AG09319 (cell line): ENCODE measurements around the gene RFC1.
"Not testable (repeated sequence)": the region's sequence is repeated elsewhere in the genome, so short reads cannot be mapped to it uniquely, and the experiment has no call there.

Source experiments
- DNase-seq: peaks from one replicate; pipeline ENCODE4 v3.0.0-alpha.2; 2010; ENCODE audit warnings: low read depth; ENCODE audit errors: extremely low read depth
- TF ChIP-seq, protein P1 (sequence below): IDR thresholded peaks from 2 replicates; pipeline ENCODE4 v1.5.1; 2011; ENCODE audit warnings: low read depth, mild to moderate bottlenecking, inconsistent platforms, low read length, moderate library complexity

The RFC1 gene

DNA sequence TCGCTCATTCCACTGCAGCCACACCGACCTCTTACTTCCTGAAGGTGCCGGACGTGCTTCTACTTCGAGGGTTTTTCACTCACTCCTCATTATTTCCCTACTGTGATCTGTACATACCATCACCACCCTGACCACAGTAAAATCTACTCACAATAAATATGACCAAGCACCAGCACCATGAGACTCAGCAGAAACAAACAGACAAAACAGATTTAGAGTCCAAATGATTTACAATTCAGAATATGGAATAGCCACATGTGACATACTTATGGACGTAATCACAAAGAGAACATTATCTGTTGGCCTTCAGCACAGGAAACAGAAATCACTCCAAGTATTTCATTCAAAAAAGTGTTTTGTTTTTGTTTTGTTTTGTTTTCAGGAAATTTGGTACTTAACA lies 24.4 kb upstream of the RFC1 start:
- TF ChIP-seq, protein P1, sequence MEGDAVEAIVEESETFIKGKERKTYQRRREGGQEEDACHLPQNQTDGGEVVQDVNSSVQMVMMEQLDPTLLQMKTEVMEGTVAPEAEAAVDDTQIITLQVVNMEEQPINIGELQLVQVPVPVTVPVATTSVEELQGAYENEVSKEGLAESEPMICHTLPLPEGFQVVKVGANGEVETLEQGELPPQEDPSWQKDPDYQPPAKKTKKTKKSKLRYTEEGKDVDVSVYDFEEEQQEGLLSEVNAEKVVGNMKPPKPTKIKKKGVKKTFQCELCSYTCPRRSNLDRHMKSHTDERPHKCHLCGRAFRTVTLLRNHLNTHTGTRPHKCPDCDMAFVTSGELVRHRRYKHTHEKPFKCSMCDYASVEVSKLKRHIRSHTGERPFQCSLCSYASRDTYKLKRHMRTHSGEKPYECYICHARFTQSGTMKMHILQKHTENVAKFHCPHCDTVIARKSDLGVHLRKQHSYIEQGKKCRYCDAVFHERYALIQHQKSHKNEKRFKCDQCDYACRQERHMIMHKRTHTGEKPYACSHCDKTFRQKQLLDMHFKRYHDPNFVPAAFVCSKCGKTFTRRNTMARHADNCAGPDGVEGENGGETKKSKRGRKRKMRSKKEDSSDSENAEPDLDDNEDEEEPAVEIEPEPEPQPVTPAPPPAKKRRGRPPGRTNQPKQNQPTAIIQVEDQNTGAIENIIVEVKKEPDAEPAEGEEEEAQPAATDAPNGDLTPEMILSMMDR, result no peak
- no peak for DNase-seq

GRCh38 chr4:39384563-39384962 lies 18.4 kb upstream of the RFC1 start:
- TF ChIP-seq, protein P1, result no peak
- DNase-seq, result no peak

GRCh38 chr4:39383690-39384089 lies 17.5 kb upstream of the RFC1 start:
- TF ChIP-seq, protein P1, result no peak
- DNase-seq, result no peak

GRCh38 chr4:39375478-39375877 lies 9.3 kb upstream of the RFC1 start:
- no peak for DNase-seq

GRCh38 chr4:39371209-39371608 lies 5.0 kb upstream of the RFC1 start:
- not testable (repeated sequence) for DNase-seq

More at GRCh38 chr4:39375478-39375877, 9.3 kb upstream of the RFC1 start:
- TF ChIP-seq, protein P1, result no peak

DNA sequence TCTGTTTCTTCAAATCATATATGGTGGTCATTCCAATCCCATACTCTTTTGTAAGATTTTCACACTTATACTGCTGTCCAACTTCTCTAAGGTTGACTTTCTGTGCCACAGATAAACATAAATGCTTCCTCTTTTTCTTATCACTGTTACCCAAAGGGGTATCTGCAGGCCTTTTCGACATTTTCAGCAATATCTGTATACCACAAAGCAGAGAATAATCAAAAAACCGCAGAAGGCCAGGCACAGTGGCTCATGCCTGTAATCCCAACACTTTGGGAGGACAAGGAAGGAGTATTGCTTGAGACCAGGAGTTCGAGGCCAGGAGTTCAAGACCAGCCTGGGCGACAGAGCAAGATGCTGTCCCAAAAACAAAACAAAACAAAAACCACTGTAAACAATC lies 3.1 kb upstream of the RFC1 start:
- DNase-seq, result no peak
- TF ChIP-seq, protein P1, result no peak

GRCh38 chr4:39367166-39367565 lies 1.0 kb upstream of the RFC1 start:
- no peak for DNase-seq
- TF ChIP-seq, protein P1, result no peak

GRCh38 chr4:39365360-39365759 lies 802 bp downstream of the RFC1 start:
- no peak for DNase-seq
- TF ChIP-seq, protein P1, result no peak
